Activated B cell treated with CpG ODN at 0.5 μM for 24 hours (primary cell): Measurements from ENCODE around the gene MCRS1. TPM values are rescaled to one million over a fixed set of nuclear protein-coding genes. Genes with fewer than 3 reads are reported as not detected.
A peak's percentile ranks its signal among the peaks of the same experiment; 100 is the strongest.

ENCODE experiments used
- ATAC-seq: fragments of 200-7000 bp; cut with Tn5 transposase; one replicate; pipeline ENCODE4 v1.10.0; 2021; ENCODE audit warnings: low read depth, mild to moderate bottlenecking, moderate library complexity
- CTCF ChIA-PET: fragments of 350-600 bp; sonication (Branson Sonifier 250); formaldehyde crosslinking; loops from one replicate; lab custom pipeline; 2021; ENCODE audit warnings: antibody characterized with exemption; lab: Charles Lee
- POLR2A ChIA-PET: fragments of 350-600 bp; sonication (Branson Sonifier 250); formaldehyde crosslinking; loops from one replicate; lab custom pipeline; 2021; ENCODE audit warnings: antibody characterized with exemption; lab: Charles Lee
- DNase-seq: peaks from one replicate; pipeline ENCODE4 v3.0.0; 2022
- H3K27ac Mint-ChIP-seq: one replicate; pipeline ENCODE4 v1.8.0; 2020; ENCODE audit warnings: mixed read lengths
- H3K27me3 Mint-ChIP-seq: one replicate; pipeline ENCODE4 v1.8.0; 2021; ENCODE audit warnings: mixed read lengths
- H3K36me3 Mint-ChIP-seq: one replicate; pipeline ENCODE4 v1.8.0; 2021; ENCODE audit warnings: low read depth, mixed read lengths
- H3K4me1 Mint-ChIP-seq: one replicate; pipeline ENCODE4 v1.8.0; 2021; ENCODE audit warnings: mixed read lengths
- H3K4me3 Mint-ChIP-seq: one replicate; pipeline ENCODE4 v1.8.0; 2020; ENCODE audit warnings: mild to moderate bottlenecking, mixed read lengths
- H3K9me3 Mint-ChIP-seq: one replicate; pipeline ENCODE4 v1.8.0; 2020; ENCODE audit warnings: mixed read lengths
- intact Hi-C: fragments of 100-400 bp; cut with micrococcal nuclease; formaldehyde crosslinking; loops from one replicate; pipeline ENCODE4 v1.15.1; 2024
- total RNA-seq: library from RNA; stranded (reverse); gene quantifications from 2 replicates; pipeline ENCODE4 v1.2.3, GENCODE V29; 2022
- TF ChIP-seq, protein P1 (sequence below): fragments of 200-600 bp; IDR thresholded peaks from one replicate; pipeline ENCODE4 v1.8.0; 2022; ENCODE audit warnings: antibody characterized with exemption, mild to moderate bottlenecking

MCRS1 gene
- total RNA-seq, 1 donor from 2014 or later: 82.2 TPM

DNA sequence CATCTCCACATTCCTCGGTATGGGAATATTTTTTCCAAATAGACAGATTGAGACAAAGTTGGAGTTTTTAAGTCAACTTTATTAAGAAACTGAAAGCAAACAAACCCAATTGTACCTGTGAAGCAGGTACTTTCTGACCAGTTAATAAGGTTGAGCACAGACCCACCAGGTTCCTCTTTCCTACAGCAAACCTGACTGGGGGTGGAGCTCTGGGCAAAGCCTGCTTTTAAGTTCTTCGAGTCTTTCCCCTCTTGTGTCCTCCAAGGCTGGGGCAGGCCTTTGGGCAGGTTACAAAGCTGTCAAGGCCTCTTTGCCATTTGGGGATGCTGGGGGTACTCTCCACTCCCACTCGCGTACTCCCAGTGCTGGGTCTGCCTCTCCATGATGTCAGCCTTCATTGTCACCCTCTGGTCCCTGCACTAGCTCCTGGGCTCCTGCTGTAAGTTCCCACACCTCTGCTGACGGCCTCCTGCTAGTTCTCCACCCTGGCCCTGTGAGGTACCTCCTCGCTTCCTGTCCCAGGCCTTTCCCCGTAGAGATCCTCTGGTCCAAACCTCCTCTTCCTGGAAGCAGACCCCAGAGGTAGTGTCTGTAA lies 25.9 kb downstream of the MCRS1 start:
- CTCF ChIA-PET: no interaction called here
- no peak for DNase-seq
- H3K27ac Mint-ChIP-seq: no peak overlapping the region
- ATAC-seq: no peak
- H3K4me3 Mint-ChIP-seq: no peak overlapping the region
- H3K9me3 Mint-ChIP-seq: no peaks in the 10 kb centered on the region
- peaks cover 34% of the 10 kb centered on the region for H3K4me1 Mint-ChIP-seq
- TF ChIP-seq, protein P1, sequence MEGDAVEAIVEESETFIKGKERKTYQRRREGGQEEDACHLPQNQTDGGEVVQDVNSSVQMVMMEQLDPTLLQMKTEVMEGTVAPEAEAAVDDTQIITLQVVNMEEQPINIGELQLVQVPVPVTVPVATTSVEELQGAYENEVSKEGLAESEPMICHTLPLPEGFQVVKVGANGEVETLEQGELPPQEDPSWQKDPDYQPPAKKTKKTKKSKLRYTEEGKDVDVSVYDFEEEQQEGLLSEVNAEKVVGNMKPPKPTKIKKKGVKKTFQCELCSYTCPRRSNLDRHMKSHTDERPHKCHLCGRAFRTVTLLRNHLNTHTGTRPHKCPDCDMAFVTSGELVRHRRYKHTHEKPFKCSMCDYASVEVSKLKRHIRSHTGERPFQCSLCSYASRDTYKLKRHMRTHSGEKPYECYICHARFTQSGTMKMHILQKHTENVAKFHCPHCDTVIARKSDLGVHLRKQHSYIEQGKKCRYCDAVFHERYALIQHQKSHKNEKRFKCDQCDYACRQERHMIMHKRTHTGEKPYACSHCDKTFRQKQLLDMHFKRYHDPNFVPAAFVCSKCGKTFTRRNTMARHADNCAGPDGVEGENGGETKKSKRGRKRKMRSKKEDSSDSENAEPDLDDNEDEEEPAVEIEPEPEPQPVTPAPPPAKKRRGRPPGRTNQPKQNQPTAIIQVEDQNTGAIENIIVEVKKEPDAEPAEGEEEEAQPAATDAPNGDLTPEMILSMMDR: no peak
- H3K27me3 Mint-ChIP-seq: peaks cover 29% of the 10 kb centered on the region
- POLR2A ChIA-PET: no interaction called here
- H3K36me3 Mint-ChIP-seq: no peaks in the 10 kb centered on the region
- intact Hi-C loops: no loop called here

DNA sequence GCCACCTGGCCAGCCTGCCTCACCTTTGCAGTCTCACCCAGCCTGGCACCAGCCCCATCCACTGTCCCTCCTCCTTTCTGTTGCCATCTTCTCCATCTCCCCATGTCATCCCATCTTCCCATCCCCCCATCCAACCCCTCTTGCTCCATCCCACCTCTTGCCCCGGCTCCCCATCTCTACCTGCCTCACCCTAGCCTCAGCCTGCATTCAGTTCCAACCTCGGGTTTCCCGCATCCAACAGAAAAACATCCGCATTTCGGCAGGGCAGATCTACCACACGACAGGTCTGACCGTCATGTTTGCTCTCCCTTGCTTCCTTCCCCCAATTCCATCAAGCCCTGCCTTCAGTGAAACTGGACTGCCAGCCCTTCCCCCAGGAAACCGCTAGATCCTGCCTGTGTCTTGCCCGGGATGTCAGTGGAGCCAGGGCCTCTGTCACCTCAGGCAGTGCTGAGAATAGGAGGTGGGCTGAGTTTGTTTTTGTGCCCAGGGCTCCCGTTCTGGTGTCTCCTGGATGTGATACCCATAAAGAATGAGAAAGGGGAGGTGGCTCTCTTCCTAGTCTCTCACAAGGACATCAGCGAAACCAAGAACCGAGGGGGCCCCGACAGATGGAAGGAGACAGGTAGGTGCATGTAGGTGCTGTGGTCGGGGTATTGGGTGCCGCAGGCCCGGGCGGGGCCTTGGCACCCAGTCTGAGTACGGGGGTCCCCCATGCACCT lies 26.6 kb downstream of the MCRS1 start:
- Mint-ChIP-seq H3K4me1 (peaks cover 41% of the 10 kb centered on the region), H3K36me3 (no peaks in the 10 kb centered on the region), H3K27ac (no peak overlapping the region), H3K27me3 (peaks cover 34% of the 10 kb centered on the region), H3K4me3 (no peak overlapping the region), H3K9me3 (no peaks in the 10 kb centered on the region)
- TF ChIP-seq, protein P1: no peak
- intact Hi-C loops: no loop called here
- CTCF ChIA-PET: no interaction called here
- ATAC-seq (no peak), DNase-seq (no peak)
- POLR2A ChIA-PET: no interaction called here

DNA sequence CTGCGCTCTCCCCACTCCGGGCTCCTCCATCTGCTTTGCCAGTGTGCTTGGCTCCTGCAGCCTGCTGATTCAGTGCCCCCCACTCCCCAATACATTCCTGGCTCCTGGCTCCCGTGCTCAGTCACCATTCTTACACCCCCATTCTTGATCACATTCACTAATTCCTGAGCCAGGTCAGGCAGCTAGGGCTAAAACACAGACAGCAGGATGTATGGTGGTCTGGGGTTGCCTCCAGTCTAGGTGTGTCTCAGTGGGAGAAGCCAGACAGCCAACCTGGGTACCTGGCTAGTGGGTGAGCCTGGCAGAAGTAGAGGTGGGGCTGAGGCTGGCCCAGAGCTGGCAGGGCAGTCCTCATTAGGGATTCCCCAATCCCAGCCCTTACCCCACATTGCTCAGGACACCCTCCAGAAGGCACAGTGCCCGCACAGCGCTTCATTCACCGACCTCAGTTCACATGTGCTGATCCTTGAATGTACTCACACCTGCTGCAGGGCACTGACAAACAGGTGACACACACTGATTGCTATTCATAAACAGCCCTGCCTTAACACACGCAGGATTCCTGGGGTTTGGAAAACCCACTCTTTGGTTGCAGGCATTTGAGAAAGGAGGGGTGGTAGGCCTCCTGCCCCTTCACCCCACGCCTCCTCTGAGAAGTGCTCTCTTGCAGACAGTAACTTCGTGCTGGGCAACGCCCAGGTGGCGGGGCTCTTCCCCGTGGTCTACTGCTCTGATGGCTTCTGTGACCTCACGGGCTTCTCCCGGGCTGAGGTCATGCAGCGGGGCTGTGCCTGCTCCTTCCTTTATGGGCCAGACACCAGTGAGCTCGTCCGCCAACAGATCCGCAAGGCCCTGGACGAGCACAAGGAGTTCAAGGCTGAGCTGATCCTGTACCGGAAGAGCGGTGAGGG lies 27.5 kb downstream of the MCRS1 start:
- H3K4me1 Mint-ChIP-seq: peaks cover 43% of the 10 kb centered on the region
- ChIA-PET POLR2A (interaction anchor here (0.7 to 1.2 kb wide), 2 partner anchors 27 to 222 kb away, joined by 3 to 4 read pairs; no protein-coding TSS in a partner anchor), CTCF (no interaction called here)
- H3K9me3 Mint-ChIP-seq: no peaks in the 10 kb centered on the region
- ATAC-seq: no peak
- intact Hi-C loops: no loop called here
- TF ChIP-seq, protein P1: no peak
- H3K27ac Mint-ChIP-seq: no peak overlapping the region
- peak overlapping the region; percentile 61 for H3K4me3 Mint-ChIP-seq
- H3K36me3 Mint-ChIP-seq: no peaks in the 10 kb centered on the region
- peaks cover 32% of the 10 kb centered on the region for H3K27me3 Mint-ChIP-seq
- no peak for DNase-seq

DNA sequence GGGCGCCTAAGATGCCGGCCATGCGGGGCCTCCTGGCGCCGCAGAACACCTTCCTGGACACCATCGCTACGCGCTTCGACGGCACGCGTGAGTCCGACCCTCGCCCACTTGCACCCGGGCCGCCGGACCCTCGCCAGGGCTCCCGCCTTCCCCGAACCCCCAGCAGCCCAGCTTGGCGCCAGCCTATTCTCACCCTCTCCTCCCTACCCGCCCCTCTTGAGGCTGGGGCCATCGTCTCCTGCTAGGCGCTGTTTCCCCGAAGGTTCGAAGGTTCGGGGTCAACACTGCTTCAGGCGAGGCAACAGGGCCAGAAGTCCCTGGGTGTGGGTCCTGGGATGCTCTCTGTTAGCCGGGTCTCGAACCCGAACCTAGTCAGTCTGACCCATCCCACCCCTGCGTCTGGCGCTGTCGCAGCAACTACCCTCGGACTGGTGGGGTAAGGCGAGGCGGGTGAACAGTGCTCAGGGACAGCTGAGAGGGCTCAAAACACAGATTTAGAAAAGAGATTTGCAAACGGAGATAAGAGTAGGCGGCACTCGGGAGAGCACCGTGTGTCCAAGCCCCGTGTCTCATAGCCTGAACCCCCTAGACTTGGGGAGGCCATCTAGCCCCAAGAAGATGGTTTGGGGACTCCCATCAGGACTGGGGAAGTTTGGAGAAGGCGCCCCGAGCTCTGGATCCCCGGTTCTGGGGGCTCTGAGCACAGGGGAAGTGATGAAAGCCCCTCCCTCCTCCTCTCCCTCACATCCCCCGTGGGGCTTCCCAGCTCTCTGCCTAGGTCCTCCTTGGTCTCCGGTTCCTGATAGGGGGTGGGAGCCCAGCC lies 28.3 kb downstream of the MCRS1 start:
- Mint-ChIP-seq H3K36me3 (no peaks in the 10 kb centered on the region), H3K4me1 (peaks cover 43% of the 10 kb centered on the region), H3K9me3 (no peaks in the 10 kb centered on the region), H3K27me3 (peaks cover 29% of the 10 kb centered on the region), H3K27ac (no peak overlapping the region), H3K4me3 (peak overlapping the region; percentile 72)
- intact Hi-C loops: loop anchor here (1.0 to 2.0 kb wide), 2 partner anchors 10 to 27 kb away; no protein-coding TSS in a partner anchor
- TF ChIP-seq, protein P1: no peak
- DNase-seq (no peak), ATAC-seq (no peak)
- POLR2A ChIA-PET: interaction anchor here (0.7 to 1.2 kb wide), 2 partner anchors 28 to 223 kb away, joined by 3 to 4 read pairs; no protein-coding TSS in a partner anchor
- CTCF ChIA-PET: interaction anchor here (2.2 kb wide), 1 partner anchor 181 kb away, joined by 7 read pairs; no protein-coding TSS in a partner anchor
